ENCODE measurements around the gene MKLN1. TPM values are rescaled to one million over a fixed set of nuclear protein-coding genes. Genes with fewer than 3 reads are reported as not detected.

The MKLN1 gene
- polyA plus RNA-seq, 1 of the 3 experiments (the other 2 are of a cell fraction): 11.0 TPM

DNA sequence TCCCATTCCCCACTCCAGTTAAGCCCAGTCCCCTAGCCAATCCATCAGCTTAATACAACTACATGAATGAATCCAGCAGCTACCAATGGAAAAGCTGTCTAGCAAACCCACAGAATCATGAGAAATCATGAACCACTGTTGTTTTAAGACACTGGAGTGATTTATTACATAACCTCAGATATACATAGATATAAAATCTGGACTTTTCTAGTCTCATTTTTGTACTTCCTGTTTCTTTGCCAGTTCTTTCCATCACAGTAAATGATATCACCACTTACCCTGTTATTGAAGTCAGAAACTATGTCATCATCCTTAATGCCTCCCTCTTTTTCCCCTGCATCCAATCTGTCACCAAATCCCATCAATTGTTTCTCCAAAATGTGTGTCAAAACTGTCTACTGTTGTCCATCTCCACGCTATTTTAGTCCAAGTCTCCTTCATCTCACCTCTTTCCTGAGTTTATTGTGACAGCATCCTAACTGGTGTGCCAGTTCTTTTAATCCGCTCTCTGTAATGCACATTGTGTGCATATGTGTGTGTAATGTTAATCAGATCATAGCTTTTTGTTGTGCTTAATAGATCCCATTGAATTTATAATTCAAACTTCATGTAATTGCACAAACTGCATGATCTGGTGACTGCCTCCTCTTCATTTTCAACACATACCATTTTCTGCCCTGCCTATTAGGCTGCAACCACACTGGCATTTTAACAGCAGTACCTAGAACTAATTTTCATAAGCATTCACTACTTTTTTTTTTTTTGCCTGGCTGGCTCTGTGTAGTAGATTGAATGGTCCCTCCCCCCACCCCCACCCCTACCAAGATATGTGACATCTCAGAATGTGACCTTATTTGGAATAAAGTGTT, 56.0 kb downstream of the MKLN1 start:
- peak overlapping the region; percentile 45; a peak in 3 of 4 replicates for H3K27ac ChIP-seq (ENCODE audit: low read depth in 2 of 2, low read length in 1 of 2)
- 93% methylated on average over 2 of the region's 2 CpGs for WGBS (ENCODE audit: low lambda C conversion rate)
- peaks cover 13 to 36% of the 10 kb centered on the region in 2 experiments for H3K36me3 ChIP-seq (replicated peaks in 1 of 2; ENCODE audit: control insufficient read depth in 1 of 2, insufficient read depth in 2 of 2, low read length in 1 of 2)
- CTCF ChIA-PET: interaction anchor here (0.9 to 1.3 kb wide), 2 partner anchors 12 to 13 kb away, joined by 3 to 4 read pairs; no protein-coding TSS in a partner anchor
- H3K4me1 ChIP-seq (ENCODE audit: control insufficient read depth in 1 of 2, insufficient read depth in 2 of 2, low read depth in 1 of 2, low read length in 1 of 2): peaks cover 11% of the 10 kb centered on the region in 2 experiments; a peak in 3 of 4 replicates
- peak; percentile 6 for DNase-seq
- H3K4me3 ChIP-seq (ENCODE audit: low read depth in 2 of 2, low read length in 1 of 2): no peak overlapping the region
- H3K4me2 ChIP-seq: no peak overlapping the region
- no peaks in the 10 kb centered on the region for H3K9me3 ChIP-seq
- H3K9ac ChIP-seq: no peak overlapping the region
- no peaks in the 10 kb centered on the region for H3K9me2 ChIP-seq
- no peaks in the 10 kb centered on the region for H3K27me3 ChIP-seq (ENCODE audit: insufficient read depth)
- POLR2A ChIA-PET: no interaction called here
- H2AFZ ChIP-seq (ENCODE audit: low read depth): no peak overlapping the region
- peaks cover 84% of the 10 kb centered on the region for H3K79me2 ChIP-seq (ENCODE audit: insufficient read depth)
- peaks cover 25% of the 10 kb centered on the region for H3F3A ChIP-seq (replicated peaks; ENCODE audit: insufficient read depth)
- H4K20me1 ChIP-seq (ENCODE audit: insufficient read depth): peaks cover 5% of the 10 kb centered on the region
- TF ChIP-seq, protein P1, sequence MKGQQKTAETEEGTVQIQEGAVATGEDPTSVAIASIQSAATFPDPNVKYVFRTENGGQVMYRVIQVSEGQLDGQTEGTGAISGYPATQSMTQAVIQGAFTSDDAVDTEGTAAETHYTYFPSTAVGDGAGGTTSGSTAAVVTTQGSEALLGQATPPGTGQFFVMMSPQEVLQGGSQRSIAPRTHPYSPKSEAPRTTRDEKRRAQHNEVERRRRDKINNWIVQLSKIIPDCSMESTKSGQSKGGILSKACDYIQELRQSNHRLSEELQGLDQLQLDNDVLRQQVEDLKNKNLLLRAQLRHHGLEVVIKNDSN (IDR thresholded peaks at IDR 0.05; ENCODE audit: borderline replicate concordance, low read depth): no peak
- TF ChIP-seq, protein P2, sequence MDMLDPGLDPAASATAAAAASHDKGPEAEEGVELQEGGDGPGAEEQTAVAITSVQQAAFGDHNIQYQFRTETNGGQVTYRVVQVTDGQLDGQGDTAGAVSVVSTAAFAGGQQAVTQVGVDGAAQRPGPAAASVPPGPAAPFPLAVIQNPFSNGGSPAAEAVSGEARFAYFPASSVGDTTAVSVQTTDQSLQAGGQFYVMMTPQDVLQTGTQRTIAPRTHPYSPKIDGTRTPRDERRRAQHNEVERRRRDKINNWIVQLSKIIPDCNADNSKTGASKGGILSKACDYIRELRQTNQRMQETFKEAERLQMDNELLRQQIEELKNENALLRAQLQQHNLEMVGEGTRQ (IDR thresholded peaks at IDR 0.05; ENCODE audit: borderline replicate concordance, low read depth, low read length): no peak
- TF ChIP-seq, protein P3, sequence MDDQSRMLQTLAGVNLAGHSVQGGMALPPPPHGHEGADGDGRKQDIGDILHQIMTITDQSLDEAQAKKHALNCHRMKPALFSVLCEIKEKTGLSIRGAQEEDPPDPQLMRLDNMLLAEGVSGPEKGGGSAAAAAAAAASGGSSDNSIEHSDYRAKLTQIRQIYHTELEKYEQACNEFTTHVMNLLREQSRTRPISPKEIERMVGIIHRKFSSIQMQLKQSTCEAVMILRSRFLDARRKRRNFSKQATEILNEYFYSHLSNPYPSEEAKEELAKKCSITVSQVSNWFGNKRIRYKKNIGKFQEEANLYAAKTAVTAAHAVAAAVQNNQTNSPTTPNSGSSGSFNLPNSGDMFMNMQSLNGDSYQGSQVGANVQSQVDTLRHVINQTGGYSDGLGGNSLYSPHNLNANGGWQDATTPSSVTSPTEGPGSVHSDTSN (IDR thresholded peaks at IDR 0.05): peak; percentile 33; the same call in 1 of the 2 replicates

DNA sequence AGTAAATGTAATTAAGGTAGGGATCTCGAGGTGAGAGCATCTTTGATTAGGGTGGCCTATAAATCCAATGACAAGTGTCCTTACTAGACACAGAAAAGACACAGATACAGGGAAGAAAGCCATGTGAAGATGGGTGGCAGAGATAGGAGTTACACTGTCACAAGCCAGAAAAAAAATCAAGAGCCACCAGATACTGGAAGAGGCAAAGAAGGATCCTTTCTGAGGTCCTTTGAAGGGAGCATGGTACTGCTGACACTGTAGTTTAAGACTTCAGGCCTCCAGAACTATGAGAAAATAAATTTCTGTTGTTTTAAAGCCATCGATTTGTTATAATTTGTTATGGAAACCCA, 56.6 kb downstream of the MKLN1 start:
- Histone ChIP-seq H3K27me3 (ENCODE audit: insufficient read depth) (no peaks in the 10 kb centered on the region), H3K27ac (ENCODE audit: low read depth in 2 of 2, low read length in 1 of 2) (peak overlapping the region; percentile 6 to 45; a peak in 2 of 4 replicates), H2AFZ (ENCODE audit: low read depth) (no peak overlapping the region), H3K4me2 (no peak overlapping the region), H3K9me3 (no peaks in the 10 kb centered on the region), H3K9me2 (no peaks in the 10 kb centered on the region), H3K79me2 (ENCODE audit: insufficient read depth) (peaks cover 83% of the 10 kb centered on the region), H3K9ac (no peak overlapping the region), H3K36me3 (replicated peaks in 1 of 2; ENCODE audit: control insufficient read depth in 1 of 2, insufficient read depth in 2 of 2, low read length in 1 of 2) (peaks cover 14 to 36% of the 10 kb centered on the region in 2 experiments), H3K4me1 (ENCODE audit: control insufficient read depth in 1 of 2, insufficient read depth in 2 of 2, low read depth in 1 of 2, low read length in 1 of 2) (peaks cover 11% of the 10 kb centered on the region in 2 experiments; a peak in 3 of 4 replicates), H3F3A (replicated peaks; ENCODE audit: insufficient read depth) (peaks cover 20% of the 10 kb centered on the region), H4K20me1 (ENCODE audit: insufficient read depth) (peaks cover 5% of the 10 kb centered on the region), H3K4me3 (ENCODE audit: low read depth in 2 of 2, low read length in 1 of 2) (no peak overlapping the region)
- POLR2A ChIA-PET: no interaction called here
- CTCF ChIA-PET: no interaction called here
- WGBS (ENCODE audit: low lambda C conversion rate): 70% methylated on average over 2 of the region's 2 CpGs
- TF ChIP-seq MXI1 (IDR thresholded peaks at IDR 0.05; ENCODE audit: low read depth, low read length) (peak; percentile 48; the same call in 1 of the 2 replicates), GATA2 (CRISPR knock-in tag; IDR thresholded peaks at IDR 0.05) (peak; percentile 48), RXRA (IDR thresholded peaks at IDR 0.05; ENCODE audit: borderline replicate concordance, low read depth) (no peak)
- peak; percentile 12 for DNase-seq

Measured in SK-N-SH (cell line).